ENCODE data around the gene DIAPH3.

Gene DIAPH3

DNA sequence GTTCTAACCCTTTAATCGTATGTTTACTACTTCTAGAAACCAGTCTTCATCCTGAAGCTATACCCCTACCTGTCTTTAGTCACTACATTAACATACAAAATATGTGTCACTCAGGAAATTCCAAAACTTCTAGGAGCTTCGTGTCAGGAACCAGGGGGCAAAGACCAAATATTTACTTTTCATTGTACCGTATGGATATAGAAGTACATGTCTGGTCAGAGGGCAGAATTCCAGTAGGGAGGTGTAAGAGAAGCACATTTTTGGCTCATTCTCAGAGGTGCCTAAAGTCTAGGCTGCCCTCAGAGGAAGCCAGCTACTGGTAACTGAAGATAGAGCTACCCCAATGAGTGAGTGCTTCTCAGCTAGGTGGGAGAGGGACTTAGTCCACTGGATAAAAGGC, 320.7 kb downstream of the DIAPH3 start:
- DNase-seq = no peak

DNA sequence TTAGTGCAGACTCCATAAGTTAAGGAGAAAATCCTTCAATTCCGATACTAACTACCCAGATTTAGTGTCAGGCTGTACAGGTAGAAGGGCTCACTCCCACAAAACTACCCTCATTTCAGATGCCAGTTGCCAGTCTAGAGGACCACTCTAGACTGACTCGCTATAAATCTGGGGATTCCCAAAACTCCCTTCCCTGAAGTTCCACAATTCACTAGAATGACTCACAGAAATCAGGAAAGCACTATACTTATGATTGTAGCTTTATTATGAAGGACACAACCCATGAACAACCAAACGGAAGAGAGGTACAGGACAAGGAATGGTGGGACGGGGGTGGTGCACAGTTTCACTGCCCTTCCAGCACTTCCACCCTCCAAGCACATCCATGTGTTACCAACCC, 321.2 kb downstream of the DIAPH3 start:
- DNase-seq = no peak

DNA sequence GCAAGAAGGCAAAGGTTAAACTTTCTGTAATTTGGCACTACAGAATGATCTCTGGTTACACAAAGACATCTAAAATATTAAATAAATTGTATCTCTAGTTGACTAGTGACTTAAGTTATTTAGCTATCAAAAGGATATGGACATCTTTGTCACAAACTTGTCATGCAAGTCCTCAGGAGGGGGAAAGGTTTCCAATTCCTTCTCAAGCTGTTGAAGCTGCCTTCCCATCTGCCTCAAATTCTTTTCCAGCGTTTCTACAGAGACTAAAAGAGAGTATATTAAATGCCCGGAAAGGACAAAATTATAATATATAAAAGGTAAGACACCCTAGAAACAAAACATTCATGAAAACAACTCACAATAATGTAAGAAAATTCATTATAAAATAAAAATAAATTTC, 324.5 kb downstream of the DIAPH3 start:
- no peak for DNase-seq

DNA sequence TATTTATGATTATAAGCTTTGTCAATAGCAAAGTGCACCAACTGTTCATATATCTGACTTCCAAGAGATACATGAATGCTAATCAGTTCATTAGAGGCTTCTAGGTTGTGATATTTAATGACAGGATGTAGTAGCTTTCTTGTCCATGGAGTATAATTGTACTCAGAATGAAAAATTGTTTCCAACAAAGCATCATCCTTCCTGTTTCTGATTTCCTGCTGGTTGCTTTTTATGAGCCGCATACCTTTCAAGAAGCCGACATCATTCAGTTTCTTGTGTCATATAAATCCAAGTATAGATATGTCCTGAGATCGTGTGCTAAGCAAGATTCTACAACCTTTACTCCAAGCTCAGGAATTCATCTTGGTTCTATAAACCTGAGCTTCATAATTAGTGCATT, 326.6 kb downstream of the DIAPH3 start:
- no peak for DNase-seq

- DNase-seq = no peak
Observed at GRCh38 chr13:59835569-59835968, 328.2 kb downstream of the DIAPH3 start.

DNA sequence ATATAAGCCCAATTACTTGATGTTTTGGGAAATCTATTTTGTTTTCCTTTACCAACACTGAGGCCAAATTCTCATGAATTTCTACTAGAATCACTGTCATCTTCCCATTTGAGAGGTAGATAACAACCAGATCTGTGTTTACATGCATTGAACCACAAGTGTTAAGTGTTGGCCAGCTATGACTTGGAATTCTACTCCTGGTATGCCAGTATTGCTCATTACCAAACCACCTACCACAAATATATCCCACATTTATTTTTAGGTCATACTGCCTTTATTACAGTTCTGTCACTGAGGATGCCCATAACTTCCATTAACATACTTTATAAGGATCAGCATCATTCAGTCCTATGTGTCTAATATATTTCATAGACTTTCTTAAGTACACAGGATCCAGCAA, 328.9 kb downstream of the DIAPH3 start:
- DNase-seq = no peak

DNA sequence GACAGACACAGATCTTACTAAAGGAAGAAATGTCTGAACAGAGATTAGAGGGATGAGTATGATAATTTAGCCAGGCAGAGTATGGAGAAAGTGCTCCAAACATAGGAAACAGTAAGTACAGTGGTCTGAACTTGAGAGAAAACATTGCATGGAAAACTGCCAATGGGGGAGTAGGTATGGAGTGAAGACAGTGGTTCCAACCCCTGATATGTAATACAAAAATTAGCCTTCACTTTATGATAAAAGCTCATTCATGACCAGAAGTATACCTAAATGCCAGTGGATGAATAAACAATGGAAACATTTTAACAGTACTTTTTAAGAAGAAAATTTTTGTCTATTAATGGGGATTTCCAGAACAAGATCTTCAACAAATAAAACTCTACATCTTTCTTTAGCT, 334.0 kb downstream of the DIAPH3 start:
- no peak for DNase-seq

DNA sequence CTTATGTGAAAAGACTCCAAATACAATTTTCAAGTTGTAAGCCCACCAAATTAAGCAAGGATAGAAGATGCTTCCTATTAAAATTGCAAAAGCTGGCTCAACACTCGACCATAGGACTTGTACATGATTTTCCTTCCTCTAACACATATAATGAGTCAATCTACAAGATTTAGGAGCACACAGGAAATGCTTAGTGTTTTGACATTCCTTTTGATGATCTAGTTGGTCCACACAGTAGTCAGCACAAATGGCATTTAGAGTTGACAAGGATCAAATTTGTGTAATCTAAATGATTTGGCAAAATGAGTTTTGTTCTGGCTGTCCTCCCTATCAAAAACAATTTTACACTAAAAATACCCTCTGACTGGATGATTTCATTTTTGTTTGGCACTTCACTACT, 340.2 kb downstream of the DIAPH3 start:
- no peak for DNase-seq

- no peak for DNase-seq
Observed at GRCh38 chr13:59809564-59809963, 354.2 kb downstream of the DIAPH3 start.

DNA sequence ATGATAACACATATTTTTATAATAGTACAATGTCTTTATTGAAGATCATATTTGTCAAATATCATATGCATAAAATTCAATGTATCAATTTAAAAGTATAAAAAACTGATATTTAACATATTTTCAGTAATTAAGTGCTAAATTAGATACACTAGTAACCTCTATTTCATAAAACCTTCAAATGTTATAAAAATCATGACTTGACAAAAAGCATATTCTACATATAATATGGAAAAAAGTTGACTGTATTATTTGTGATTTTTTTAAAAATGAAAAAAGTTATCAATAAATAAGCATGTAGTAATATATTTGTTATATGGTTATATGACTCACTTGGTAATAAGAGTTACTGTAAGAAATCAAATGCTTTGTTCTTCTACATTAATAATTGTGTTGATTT, 356.9 kb downstream of the DIAPH3 start:
- no peak for DNase-seq

DNA sequence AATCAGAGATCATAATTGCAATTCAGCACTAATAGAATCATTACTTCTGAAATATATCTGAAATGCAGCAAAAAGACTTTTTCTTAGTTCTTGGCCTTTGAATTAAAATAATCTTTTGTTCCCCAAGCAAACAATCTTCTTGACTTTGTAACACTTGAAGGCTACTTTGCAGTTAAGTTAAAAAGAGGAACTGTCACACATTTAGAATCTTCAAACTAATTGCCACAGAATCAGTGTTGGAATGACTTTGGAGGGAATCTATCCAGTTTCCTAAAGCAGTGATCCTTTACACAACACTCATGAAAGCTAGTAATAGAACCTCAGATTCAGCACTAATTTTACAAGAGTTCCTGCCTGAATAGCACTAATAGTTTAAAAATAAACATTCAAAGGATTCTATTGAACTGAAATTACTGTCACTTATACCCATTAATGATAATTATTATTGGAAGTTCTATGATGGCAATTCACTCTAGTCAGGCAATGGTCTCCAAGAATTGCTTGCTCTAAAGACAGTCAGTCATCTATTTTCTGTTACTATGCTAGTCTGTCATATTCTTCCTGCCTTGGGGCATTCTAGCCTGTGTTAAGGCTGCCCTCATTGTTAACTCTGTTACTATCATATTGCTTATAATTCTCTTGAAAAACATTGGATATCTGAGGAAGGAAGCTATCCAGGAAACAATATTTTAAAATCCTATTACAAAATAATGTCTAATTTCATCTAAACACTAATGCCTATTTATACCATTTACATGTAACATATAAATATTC, 362.4 kb downstream of the DIAPH3 start:
- DNase-seq = no peak

GRCh38 chr13:59793107-59793506, 370.6 kb downstream of the DIAPH3 start:
- no peak for DNase-seq

DNA sequence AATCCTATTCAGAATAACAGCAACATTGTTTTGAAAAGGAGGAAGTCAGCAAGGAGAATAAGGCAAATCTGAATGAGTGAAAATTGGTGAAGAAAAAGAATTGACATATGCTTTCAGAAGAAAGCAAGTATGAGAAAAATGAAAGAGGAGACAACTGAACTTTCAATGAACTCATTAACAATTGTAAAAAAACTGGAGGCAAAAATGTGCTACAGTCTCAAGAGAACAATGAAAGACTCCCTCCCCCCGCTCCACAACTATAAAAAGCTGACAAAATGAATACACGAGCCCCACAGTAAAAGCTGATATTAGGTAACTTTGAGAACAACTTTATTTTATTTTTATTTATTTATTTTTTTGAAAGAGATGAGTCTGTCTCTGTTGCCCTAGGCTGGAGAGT, 373.1 kb downstream of the DIAPH3 start:
- no peak for DNase-seq

DNA sequence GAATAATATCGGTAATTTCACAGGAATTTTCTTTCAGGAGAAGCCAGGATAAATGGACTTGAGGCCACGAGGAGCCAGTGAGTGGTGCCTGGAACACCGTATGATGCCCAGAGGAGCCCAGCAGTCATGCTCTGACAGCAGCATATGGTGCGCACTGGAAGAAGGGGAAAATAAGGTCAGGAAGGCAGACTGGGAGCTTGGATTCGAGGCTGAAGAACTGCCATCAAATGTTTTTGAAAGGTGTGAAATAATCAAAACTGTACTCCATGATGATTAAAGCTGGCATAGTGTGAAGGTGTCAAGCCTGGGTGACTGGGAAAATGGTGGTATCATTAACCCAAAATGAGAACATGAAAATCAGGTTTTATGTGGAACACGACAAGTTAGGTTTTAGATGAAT, 374.2 kb downstream of the DIAPH3 start:
- DNase-seq = no peak

GRCh38 chr13:59787679-59788078, 376.0 kb downstream of the DIAPH3 start:
- no peak for DNase-seq

GRCh38 chr13:59782696-59783095, 381.0 kb downstream of the DIAPH3 start:
- DNase-seq = no peak

GRCh38 chr13:59780058-59780457, 383.7 kb downstream of the DIAPH3 start:
- no peak for DNase-seq

- DNase-seq = no peak
Observed at GRCh38 chr13:59776924-59777690, 386.6 kb downstream of the DIAPH3 start.

DNA sequence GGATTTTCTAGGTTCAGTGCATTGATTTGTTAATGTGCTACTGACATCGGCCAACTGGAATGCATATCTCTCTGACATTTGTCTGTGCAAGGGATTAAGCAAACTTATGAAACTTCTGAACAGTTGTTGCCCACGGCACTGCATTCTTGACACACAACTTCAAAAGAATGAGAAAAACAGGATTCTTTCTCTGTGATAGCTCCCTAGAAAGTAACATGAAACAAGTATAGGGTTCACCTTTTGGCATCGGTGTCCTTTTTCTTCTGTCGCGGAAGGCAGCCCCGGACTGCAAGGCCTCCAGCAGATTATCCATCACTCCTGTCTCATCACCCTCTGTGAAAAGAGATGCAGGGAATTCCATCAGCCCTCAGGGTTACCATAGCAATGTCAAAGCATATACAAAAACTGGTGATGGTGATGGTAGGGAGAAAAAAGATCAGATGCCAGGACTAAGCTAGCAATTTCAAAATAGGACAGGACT, 389.2 kb downstream of the DIAPH3 start:
- DNase-seq = no peak

DNA sequence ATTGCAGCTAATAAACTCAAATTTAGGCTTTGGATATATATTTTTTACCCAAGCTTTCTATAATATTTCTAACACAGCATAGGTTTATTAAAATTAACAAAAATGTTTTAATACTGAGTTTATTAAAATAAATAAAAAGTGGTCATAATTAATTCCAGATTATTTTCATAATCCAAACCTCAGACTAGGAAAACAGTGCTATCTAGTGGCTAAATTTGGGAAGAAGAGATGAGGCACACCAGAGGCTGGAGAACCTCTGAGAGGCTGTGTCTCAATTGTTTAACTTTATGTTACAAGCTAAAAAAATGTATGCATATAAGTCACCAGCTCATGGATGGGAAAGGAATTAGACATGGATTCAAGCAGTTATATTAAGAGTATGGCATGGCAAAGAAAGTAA, 392.5 kb downstream of the DIAPH3 start:
- DNase-seq = no peak

DNA sequence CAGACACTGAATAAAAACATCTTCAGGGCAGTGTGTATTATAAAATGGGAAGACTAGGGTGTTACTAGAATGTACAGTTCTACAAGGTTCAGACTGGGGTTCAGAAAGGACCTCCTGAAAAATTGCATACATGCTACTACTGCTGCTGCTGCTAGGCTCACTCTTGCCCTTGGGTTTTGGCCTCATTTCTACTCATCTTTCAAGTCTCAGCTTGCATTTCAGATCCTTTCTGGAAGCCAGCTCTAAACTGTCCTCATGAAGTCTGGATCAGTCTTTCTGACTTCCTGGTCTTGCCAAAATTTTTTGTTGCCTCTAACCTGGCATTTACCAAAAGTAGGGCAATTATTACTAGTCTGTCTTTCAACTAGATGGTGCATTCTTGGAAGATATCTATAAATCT, 393.3 kb downstream of the DIAPH3 start:
- no peak for DNase-seq

DNA sequence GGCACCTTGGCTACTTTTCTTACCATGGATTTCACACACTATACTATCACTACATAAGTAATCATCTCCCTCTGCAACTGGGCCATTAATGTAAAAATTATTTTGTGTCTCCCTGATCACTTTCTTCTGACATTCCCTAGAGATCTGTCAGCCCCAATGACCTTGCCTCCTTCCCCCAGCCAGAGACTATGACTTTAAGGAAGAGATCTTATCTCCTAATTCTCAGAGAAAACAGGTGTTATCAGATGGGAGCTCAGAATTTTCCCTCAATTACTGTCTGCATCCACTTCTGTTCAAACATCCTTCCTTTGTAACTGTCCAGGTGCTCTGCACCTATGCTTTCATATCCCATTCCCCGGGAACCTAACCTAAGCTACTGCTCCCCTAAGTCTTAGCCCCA, 397.5 kb downstream of the DIAPH3 start:
- no peak for DNase-seq

GRCh38 chr13:59755632-59756290, 408.0 kb downstream of the DIAPH3 start:
- DNase-seq = no peak

DNA sequence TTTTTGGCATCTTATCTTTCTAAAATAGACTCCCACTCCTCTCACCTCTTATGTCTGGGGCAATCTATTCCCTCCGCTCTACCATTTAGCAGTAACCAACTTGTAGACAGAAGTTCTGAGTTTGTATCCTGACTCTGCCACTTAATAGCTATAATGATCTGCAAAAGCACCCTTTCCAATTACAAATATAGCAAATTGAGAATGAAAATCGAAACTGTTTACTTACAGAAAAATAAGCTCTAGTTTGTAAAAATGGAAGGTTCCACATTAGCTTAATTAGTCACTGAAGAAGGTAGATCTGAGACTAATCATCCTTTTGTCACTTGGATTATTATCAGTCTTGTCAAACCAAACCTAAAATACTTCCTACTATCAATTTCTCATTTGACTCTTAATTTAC, 409.3 kb downstream of the DIAPH3 start:
- no peak for DNase-seq
